GM19025 (cell line): ENCODE results near the gene ROBO3.

ENCODE experiments used
- ATAC-seq: cut with Tn5 transposase; IDR thresholded peaks from one replicate; pipeline ENCODE4 v1.9.1; 2021; ENCODE audit warnings: mild to moderate bottlenecking, low read depth, moderate library complexity; ENCODE audit not compliant: unreplicated experiment

The ROBO3 gene

GRCh38 chr11:124841840-124842239 lies 23.4 kb upstream of the ROBO3 start:
- ATAC-seq: no peak

DNA sequence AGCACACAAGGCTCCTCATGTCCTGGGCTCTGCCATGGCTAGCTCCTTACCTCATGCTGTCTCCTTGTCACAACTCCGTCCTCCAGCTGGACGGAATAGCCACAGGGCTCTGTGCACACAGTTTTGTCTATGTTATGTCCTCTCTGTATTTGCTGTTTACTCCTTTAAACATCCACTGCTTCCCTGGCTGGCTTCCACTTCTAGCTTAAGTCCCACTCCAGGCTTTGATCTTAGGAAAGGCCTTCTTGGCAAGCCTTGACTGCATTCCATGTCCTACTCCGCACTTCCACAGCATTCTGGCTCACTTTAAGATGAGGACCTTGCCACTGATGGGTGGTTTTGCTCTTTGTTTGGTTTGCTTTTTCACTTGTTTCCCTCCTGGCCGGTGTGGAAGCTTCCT lies 22.9 kb upstream of the ROBO3 start:
- no peak for ATAC-seq

- ATAC-seq: no peak
Observed at GRCh38 chr11:124843616-124843910, 21.7 kb upstream of the ROBO3 start.

GRCh38 chr11:124844664-124845079 lies 20.6 kb upstream of the ROBO3 start:
- ATAC-seq: no peak

GRCh38 chr11:124846070-124846673 lies 19.1 kb upstream of the ROBO3 start:
- no peak for ATAC-seq

DNA sequence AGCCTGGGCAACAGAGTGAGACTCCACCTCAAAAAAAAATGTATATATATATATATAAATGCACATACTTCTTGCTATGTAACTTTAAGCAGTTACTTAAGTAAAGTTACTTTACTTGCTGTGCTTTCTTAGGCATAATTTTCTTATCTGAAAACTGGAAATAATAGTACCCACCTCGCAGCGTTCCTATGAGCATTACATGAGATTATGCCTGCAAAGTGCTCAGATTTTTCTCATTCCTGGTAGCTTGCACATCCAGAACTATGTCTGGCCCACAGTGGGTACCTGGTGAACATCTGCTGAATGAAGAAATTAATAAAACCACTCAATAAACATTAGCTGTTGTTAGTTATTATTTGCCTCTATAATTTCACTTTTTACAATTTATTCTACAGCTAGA lies 6.1 kb upstream of the ROBO3 start:
- no peak for ATAC-seq

DNA sequence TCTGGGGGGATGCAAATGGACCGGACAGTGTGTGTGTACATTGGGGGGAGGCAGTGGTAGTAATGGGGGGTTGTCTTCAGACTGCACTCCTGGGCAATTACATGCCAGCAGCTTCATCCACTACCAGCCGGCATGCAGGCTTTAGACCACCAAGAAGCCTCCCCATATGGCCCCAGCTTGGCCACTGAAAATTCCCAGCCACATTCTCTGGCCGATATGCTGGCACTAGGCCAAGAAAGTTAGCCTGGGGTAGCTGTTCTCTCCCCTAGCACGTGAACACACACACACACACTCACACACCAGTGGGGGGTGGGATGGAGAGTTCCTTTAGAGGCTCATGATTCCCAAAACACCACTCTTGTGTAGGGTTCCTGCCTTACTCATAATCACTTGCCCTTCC lies 3.6 kb upstream of the ROBO3 start:
- ATAC-seq: no peak

GRCh38 chr11:124863137-124863825 lies 2.0 kb upstream of the ROBO3 start:
- no peak for ATAC-seq

DNA sequence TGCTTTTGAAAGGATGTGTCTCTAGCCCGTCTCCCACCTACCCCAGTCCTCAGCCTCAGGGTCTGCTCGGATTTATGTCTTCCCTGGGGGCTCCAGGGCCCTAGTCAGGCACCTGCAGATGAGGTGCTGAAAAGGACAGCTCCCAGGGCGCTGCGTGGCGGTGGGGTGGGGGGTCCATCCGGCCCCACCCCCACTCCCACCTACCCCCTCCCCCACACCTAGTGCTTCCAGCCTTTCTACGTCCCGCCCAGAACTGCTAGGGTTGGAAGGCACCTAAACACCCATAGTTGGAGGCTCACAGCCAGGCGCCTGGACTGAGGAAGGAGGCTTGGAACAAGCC lies 1.4 kb upstream of the ROBO3 start:
- no peak for ATAC-seq

GRCh38 chr11:124864176-124864891 lies 898 bp upstream of the ROBO3 start:
- no peak for ATAC-seq

GRCh38 chr11:124864892-124865180 lies 396 bp upstream of the ROBO3 start:
- no peak for ATAC-seq

DNA sequence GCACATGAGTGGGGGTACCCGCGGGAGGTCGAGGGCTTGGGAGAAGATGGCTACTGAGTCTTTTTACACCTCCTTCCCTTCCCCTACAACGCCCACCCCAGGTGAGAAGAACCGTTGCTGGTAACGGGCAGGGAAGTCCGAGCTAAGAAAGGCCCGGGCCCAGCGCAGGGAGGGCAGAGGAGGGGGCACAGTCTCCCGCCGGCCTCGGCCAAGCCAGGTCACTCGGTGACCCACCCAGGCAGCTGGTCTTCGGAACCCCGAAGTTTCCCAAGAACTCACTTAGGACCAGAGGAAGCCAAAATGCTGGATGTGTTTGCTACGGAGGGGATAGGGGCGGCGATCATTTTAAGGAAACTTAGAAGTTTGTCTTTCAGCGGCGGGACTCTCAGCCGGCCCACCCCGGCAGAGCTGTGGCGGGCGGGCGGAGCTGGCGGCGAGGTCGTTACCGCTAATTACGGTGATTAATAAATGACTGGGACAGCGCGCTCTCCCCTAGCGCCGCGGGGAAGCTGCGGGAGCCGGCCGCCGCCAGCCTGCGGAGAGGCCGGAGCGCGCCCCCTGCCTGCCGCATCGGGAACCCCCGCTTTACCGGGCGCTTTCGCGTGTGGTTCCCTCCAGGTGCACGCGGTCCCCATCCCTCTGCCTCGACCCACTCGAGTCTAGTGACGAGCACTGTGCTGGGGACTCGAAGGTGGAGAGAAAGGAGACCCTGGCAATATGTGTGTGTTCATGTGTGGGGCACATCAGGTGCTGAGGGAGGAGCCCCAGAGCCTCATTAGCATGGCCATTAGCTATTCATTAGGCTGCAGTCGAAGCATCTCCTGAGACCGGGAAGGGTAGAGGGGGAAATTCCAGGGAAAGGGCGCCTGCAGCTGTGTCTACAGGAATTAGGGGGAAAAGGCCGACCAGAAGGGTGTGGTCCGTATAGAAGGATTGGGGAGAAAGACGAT lies 945 bp downstream of the ROBO3 start:
- ATAC-seq: peak; percentile 58

- ATAC-seq: no peak
Observed at GRCh38 chr11:124867700-124868099, 2.5 kb downstream of the ROBO3 start.

DNA sequence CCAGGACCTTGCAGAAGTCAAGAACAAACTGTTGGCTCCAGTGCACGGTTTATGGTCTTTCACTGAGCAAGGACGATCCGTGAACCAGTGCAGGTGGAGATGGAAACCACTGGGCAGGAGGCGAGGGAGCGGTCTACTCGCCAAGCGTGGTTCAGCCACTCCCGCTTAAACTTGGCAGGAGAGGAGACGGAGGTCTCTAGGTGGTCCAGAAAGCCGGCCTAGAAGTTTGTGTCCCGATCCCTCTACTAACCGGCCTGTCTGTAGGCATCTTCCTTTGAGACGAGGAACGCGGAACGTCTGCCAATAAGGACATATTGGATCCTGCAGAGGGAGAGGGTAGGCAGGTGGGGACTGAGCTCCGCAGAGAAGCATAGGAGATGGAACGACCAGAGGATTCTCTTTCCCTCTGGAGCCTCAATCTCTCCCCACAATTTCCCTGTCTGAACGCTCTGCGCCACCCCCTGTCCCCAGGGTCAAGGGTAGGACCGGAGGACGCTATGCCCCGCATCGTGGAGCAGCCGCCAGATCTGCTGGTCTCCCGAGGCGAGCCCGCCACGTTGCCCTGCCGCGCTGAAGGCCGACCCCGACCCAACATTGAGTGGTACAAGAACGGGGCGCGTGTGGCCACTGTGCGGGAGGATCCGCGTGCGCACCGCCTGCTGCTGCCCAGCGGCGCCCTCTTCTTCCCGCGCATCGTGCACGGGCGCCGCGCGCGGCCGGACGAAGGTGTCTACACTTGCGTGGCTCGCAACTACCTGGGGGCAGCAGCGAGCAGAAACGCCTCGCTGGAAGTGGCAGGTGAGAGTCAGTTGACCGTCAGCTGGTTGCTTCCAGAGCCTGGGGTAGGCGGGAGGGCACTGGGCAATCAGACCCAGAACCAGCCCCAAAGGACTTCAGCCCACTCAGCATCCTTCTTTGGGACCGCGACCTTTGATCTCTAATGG lies 3.4 kb downstream of the ROBO3 start:
- no peak for ATAC-seq

GRCh38 chr11:124869331-124869730 lies 4.1 kb downstream of the ROBO3 start:
- ATAC-seq: no peak

DNA sequence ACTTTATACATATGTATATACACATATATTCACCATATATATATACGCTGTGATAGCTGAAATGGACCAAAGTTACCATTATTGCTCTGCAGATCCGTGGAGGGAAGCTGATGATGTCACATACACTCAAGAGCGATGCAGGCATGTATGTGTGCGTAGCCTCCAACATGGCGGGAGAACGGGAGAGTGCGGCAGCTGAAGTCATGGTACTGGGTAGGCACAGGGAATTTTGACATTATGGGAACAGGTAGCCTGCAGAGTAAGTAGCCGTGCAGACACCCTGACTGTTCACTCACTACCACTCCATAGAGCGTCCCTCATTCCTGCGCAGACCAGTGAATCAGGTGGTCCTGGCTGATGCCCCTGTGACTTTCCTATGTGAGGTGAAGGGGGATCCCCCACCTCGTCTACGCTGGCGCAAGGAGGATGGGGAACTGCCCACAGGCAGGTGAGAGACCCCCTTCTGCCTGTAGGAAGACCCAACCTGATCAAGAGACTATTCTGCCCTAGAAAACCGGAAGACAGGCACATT lies 4.7 kb downstream of the ROBO3 start:
- no peak for ATAC-seq

DNA sequence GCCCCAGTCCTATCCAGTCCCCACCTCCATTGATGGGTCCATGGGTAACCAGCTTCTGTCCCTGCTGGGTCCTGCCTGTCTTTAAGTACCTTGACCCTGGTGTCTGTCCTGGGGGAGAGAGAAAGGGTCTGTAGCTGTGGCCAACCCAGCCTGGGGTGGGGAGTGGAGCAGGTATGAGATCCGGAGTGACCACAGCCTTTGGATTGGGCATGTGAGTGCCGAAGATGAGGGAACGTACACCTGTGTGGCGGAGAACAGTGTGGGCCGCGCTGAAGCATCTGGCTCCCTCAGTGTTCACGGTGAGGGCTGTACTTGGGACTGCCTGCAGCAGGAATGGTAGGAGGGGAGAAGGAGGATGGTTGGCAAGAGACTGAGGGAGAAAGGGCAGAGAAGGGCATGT lies 5.2 kb downstream of the ROBO3 start:
- no peak for ATAC-seq

- no peak for ATAC-seq
Observed at GRCh38 chr11:124872280-124872679, 7.0 kb downstream of the ROBO3 start.

DNA sequence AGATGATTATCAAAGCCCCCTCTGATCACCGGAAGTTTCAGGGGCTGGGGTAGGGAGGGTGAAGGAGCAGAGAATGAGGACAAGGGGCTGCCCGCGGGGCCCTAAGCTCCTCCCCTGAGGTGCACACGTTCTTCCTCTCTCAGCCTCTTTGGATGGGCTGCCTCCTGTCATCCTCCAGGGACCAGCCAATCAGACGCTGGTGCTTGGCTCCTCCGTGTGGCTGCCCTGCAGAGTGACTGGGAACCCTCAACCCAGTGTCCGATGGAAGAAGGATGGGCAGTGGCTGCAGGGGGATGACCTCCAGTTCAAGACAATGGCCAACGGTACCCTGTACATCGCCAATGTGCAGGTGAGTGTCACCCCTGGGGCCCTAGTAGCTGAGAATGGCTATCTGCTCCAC lies 7.5 kb downstream of the ROBO3 start:
- no peak for ATAC-seq

- ATAC-seq: no peak
Observed at GRCh38 chr11:124873951-124874350, 8.7 kb downstream of the ROBO3 start.
